NCI-H526 treated with DMSO at 0.1 percent for 48 hours (cell line): ENCODE results near the gene COA8.

Experiments used
- DNase-seq: peaks from one replicate; lab custom pipeline; 2025; lab: John Stamatoyannopoulos, UW

Gene COA8

GRCh38 chr14:103623883-103624482 lies 61.2 kb downstream of the COA8 start:
- DNase-seq = peak; percentile 39

DNA sequence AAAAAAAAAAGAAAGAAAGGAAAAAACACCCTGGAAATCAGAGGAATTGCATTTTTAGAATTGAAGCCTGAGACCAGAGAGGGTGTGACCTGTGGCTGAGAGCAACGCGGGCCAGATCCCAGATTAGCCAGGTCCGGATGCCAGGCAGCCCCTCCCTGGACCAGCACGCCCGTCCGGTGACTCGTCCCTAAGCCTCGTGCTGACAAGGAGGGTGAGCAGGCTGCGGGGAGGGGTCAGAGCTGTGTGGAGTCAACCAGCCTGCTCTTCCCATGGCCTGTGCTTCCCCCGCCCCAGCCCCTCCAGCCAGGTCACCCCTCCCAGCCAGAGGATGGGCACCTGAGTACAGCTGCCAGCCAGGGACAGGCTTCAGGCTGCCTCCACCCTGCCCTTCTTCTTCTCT lies 62.1 kb downstream of the COA8 start:
- DNase-seq = no peak

- DNase-seq = no peak
Observed at GRCh38 chr14:103625356-103626095, 62.8 kb downstream of the COA8 start.

GRCh38 chr14:103626146-103626850 lies 63.5 kb downstream of the COA8 start:
- no peak for DNase-seq

DNA sequence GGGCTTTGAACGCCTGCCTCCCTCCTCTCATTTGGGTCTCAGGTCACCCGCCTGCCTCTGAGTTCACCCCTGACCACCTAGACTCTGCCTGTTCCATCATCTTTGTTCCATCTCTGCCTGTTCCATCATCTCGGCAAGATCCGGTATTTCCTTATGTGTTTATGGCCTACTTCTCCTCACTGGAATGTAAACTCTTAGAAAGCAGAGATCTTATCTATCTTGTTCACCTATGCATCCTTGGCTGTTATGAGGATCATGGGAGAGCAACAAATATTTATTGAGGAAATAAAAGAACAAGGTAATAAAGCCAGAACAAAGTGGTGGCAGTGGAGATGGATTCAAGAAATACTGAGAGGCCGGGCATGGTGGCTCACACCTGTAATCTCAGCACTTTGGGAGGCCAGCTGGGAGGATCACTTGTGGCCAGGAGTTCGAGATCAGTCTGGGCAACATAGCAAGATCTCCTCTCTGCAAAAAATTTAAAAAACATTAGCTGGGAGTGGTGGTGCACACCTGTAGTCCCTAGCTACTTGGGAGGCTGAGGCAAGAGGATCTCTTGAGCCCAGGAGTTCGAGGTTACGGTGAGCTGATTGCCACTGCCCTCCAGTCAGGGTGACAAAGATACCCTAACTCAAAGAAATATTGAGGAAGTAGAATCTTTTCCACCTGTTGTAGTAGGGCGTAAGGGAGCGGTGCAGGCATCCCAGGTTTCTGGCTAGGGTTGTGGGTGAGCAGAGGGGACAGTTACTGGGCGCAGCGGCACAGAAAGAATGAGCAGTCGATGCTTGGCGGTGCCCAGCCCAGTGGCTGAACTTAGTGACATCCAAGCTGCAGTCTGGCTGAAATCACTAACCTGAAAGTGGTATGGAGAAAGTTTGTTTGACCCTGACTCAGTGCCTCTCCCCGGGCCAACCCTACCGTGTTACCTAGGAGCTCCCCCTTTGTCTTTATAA lies 64.6 kb downstream of the COA8 start:
- no peak for DNase-seq

DNA sequence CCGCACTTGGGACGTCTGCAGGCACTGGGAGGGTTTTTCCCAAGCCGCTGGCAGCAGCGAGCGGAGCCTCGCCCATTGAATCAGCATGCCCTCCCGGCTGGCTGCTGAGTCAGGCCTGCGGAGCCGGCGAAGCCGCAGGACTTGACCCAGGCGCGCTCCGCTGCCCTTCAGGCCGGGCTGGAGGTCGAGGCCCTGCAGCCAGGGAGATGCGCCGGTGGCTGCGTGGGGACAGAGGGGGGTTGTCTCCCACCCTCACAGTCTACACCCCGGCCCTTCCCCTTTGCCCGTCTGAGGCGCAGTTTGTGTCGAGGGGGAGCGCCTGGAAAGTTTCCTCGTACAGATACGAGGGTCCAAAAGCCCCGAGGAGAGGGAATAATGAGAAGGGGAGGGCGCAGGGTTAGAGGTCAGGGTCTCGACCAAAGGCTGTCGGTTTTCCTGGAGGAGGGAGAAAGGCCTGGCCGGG lies 65.5 kb downstream of the COA8 start:
- no peak for DNase-seq

GRCh38 chr14:103628684-103629502 lies 66.1 kb downstream of the COA8 start, which contains the start of gene KLC1:
Gene KLC1, plus strand, starts transcription at chr14:103629211. Its CDS starts 25,354 bp downstream, at chr14:103654565.
- peak; percentile 36 for DNase-seq

DNA sequence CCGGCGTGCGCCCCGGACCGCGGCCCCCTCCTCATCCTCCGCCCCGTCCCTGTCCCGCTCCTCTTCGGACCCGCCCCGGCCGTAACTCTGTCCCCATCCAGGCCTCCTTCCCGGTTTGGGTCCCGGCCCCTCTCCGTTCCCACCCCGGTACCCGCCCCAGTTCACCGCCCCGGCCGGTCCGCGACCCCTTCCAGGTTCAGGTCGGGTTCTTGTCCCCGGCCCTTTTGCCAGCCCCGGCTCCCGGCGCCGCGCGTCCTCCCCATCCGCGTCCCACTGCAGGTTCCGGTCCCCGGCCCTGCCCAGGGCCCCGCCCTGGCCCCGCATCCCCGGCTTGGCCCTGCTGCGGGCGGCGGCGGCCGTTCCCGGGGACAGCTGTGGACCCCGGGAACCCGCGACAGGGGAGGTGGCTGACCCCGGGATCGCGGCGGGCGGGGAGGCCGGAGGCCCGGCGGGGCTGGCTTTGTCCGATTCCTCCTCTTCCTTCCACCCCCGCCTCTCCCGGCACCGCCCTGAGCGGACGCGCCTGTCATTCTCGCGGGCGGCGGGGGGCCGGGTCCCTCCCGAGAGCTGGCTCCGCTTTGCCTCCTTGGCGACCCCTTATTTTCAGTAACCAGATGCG lies 66.9 kb downstream of the COA8 start:
- no peak for DNase-seq

GRCh38 chr14:103630364-103631108 lies 67.8 kb downstream of the COA8 start:
- no peak for DNase-seq

GRCh38 chr14:103633391-103633790 lies 70.6 kb downstream of the COA8 start:
- no peak for DNase-seq

- DNase-seq = no peak
Observed at GRCh38 chr14:103634156-103634555, 71.4 kb downstream of the COA8 start.

DNA sequence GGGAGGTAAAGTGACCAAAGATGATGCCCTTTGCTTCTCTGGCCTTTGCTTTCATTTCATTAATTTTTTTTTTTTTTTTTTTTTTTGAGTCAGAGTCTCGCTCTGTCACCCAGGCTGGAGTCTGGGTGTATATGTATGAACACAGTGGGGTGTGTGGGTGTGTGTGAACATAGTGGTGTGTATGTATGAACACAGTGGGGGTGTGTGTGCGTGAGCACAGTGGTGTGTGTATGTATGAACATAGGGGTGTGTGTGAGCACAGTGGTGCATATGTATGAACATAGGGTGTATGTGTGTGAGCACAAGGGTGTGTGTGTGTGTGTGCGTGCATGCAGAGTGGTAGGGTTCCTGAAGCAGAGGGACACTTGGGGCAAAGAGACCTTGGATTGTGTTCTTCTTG lies 75.8 kb downstream of the COA8 start:
- no peak for DNase-seq
